ENCODE measurements around the gene SGTB. TPM values are rescaled to one million over a fixed set of nuclear protein-coding genes. Genes with fewer than 3 reads are reported as not detected.

SGTB gene
- total and polyA plus RNA-seq, 3 experiments from 2014 or later = 12.2 to 16.3 (median 14.9) TPM

DNA sequence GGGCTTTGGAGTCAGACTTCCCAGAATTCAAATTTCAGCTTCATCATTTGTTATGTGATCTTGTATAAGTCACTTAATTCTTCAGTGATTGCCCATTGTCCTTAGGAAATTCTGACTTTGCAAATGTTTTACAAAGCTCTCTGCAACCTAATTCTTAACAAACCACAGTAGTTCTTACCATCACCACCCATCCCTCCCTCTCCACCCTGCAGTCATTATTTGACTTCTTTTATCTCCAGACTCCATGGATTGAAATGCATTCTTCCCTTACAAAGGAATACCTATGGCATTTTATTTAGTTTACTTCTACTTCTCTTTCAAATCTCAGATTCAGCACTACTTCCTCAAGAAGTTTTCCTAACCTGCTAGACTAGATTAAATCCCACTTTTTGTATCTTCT lies 74.0 kb downstream of the SGTB start:
- no peak for DNase-seq
- no peak overlapping the region for H3K4me3 Mint-ChIP-seq
- peaks cover 0 to 53% (median 9%) of the 10 kb centered on the region in 3 donors for H3K36me3 Mint-ChIP-seq
- H3K4me1 Mint-ChIP-seq = peaks cover 0 to 1% (median 0%) of the 10 kb centered on the region in 3 donors
- Histone ChIP-seq H3K27ac (ENCODE audit: low read depth, low read length) (no peak overlapping the region), H3K27me3 (ENCODE audit: insufficient read depth, low read length, poor library complexity, severe bottlenecking) (no peaks in the 10 kb centered on the region), H3K4me3 (ENCODE audit: low read length) (no peak overlapping the region), H3K9me3 (ENCODE audit: low read length) (no peaks in the 10 kb centered on the region), H3K36me3 (ENCODE audit: insufficient read depth, low read length) (no peaks in the 10 kb centered on the region), H3K4me1 (ENCODE audit: insufficient read depth, low read length) (no peaks in the 10 kb centered on the region)
- no peaks in the 10 kb centered on the region for H3K27me3 Mint-ChIP-seq
- H3K27ac Mint-ChIP-seq = peak overlapping the region in 2 of 8 donors; percentile 13 to 47
- ChIA-PET CTCF (no interaction called here), POLR2A (interaction anchor here (0.5 kb wide), 1 partner anchor 335 kb away, joined by 6 read pairs; no protein-coding TSS in a partner anchor)
- no peaks in the 10 kb centered on the region for H3K9me3 Mint-ChIP-seq

- Histone ChIP-seq H3K36me3 (ENCODE audit: insufficient read depth, low read length) (no peaks in the 10 kb centered on the region), H3K27ac (ENCODE audit: low read depth, low read length) (no peak overlapping the region), H3K4me1 (ENCODE audit: insufficient read depth, low read length) (no peaks in the 10 kb centered on the region), H3K27me3 (ENCODE audit: insufficient read depth, low read length, poor library complexity, severe bottlenecking) (no peaks in the 10 kb centered on the region), H3K9me3 (ENCODE audit: low read length) (no peaks in the 10 kb centered on the region), H3K4me3 (ENCODE audit: low read length) (no peak overlapping the region)
- CTCF ChIA-PET = no interaction called here
- Mint-ChIP-seq H3K27ac (peak overlapping the region in 1 of 8 donors; percentile 46), H3K4me1 (peaks cover 0 to 1% (median 0%) of the 10 kb centered on the region in 3 donors), H3K9me3 (no peaks in the 10 kb centered on the region), H3K4me3 (no peak overlapping the region), H3K36me3 (peaks cover 0 to 52% (median 9%) of the 10 kb centered on the region in 3 donors), H3K27me3 (no peaks in the 10 kb centered on the region)
- POLR2A ChIA-PET = no interaction called here
- no peak for DNase-seq
These were observed 75.0 kb downstream of the SGTB start for GRCh38 chr5:65646938-65647337.

- CTCF ChIA-PET = interaction anchor here (1.1 kb wide), 1 partner anchor 8 kb away, joined by 3 read pairs; no protein-coding TSS in a partner anchor
- no peak overlapping the region for H3K27ac Mint-ChIP-seq
- POLR2A ChIA-PET = no interaction called here
These were observed 81.7 kb downstream of the SGTB start for GRCh38 chr5:65640240-65640639.

DNA sequence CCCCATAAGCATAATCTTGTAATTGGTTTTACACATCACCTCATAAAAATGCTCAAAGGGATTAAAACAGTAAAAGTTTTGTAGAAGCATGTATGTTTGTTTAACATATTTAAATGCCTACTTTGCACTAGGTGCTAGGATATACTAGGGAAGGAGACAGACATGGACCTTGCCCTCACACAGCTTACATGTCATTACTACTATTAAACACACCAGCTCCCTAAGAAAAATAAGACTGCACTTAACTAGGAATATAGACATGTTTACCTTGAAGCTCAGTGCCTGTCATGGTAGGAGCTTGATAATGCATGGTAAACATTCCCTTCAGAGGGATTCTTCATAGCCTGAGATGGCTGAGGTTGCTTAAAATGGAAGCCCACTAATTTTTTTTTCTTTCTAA lies 90.9 kb downstream of the SGTB start:
- H3K4me3 Mint-ChIP-seq = no peak overlapping the region
- no peaks in the 10 kb centered on the region for H3K27me3 ChIP-seq (ENCODE audit: insufficient read depth, low read length, poor library complexity, severe bottlenecking)
- H3K27ac Mint-ChIP-seq = peak overlapping the region in 1 of 8 donors; percentile 27
- no peaks in the 10 kb centered on the region for H3K9me3 Mint-ChIP-seq
- H3K4me3 ChIP-seq (ENCODE audit: low read length) = no peak overlapping the region
- peaks cover 5 to 31% (median 6%) of the 10 kb centered on the region in 3 donors for H3K36me3 Mint-ChIP-seq
- no peak for DNase-seq
- peaks cover 5% of the 10 kb centered on the region for H3K4me1 ChIP-seq (ENCODE audit: insufficient read depth, low read length)
- peaks cover 10% of the 10 kb centered on the region for H3K36me3 ChIP-seq (ENCODE audit: insufficient read depth, low read length)
- H3K4me1 Mint-ChIP-seq = peaks cover 17 to 31% (median 20%) of the 10 kb centered on the region in 3 donors
- no peaks in the 10 kb centered on the region for H3K9me3 ChIP-seq (ENCODE audit: low read length)
- CTCF ChIA-PET = interaction anchor here (1.4 kb wide), 1 partner anchor 10 kb away, joined by 3 read pairs; no protein-coding TSS in a partner anchor
- H3K27ac ChIP-seq (ENCODE audit: low read depth, low read length) = no peak overlapping the region
- POLR2A ChIA-PET = no interaction called here
- H3K27me3 Mint-ChIP-seq = no peaks in the 10 kb centered on the region

More at GRCh38 chr5:65640240-65640639, 81.7 kb downstream of the SGTB start:
- H3K4me1 ChIP-seq (ENCODE audit: insufficient read depth, low read length) = no peaks in the 10 kb centered on the region
- peaks cover 7 to 54% (median 14%) of the 10 kb centered on the region in 3 donors for H3K36me3 Mint-ChIP-seq
- peaks cover 0 to 5% (median 1%) of the 10 kb centered on the region in 3 donors for H3K4me1 Mint-ChIP-seq
- H3K4me3 Mint-ChIP-seq = no peak overlapping the region
- H3K4me3 ChIP-seq (ENCODE audit: low read length) = no peak overlapping the region
- no peaks in the 10 kb centered on the region for H3K27me3 Mint-ChIP-seq
- H3K36me3 ChIP-seq (ENCODE audit: insufficient read depth, low read length) = peaks cover 10% of the 10 kb centered on the region
- no peak overlapping the region for H3K27ac ChIP-seq (ENCODE audit: low read depth, low read length)
- H3K9me3 Mint-ChIP-seq = no peaks in the 10 kb centered on the region
- DNase-seq = no peak
- no peaks in the 10 kb centered on the region for H3K9me3 ChIP-seq (ENCODE audit: low read length)
- H3K27me3 ChIP-seq (ENCODE audit: insufficient read depth, low read length, poor library complexity, severe bottlenecking) = no peaks in the 10 kb centered on the region

DNA sequence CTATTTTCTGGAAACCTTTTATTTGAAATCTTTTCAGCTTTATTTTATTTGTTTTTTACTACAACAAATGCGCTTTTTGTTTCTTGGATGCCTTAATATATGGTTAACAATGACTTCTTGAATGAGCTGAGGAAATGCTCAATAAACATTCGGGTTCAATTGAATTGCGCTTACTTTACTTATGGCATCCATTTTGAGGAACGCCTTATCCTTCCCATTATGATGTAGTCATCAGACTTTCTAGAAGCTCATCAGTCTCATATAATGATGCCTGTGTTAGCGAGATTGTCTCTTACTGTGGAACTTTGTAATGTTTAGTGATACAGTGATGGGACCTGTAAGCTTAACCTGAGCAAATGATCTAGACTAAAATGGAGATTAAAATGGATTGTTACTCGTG lies 96.2 kb downstream of the SGTB start:
- ChIA-PET CTCF (no interaction called here), POLR2A (interaction anchor here (1.1 to 3.8 kb wide), 2 partner anchors 46 to 63 kb away, joined by 3 to 42 read pairs; partner anchors contain the start of genes CENPK and PPWD1)
- Histone ChIP-seq H3K4me3 (ENCODE audit: low read length) (peak overlapping the region; percentile 62), H3K27me3 (ENCODE audit: insufficient read depth, low read length, poor library complexity, severe bottlenecking) (no peaks in the 10 kb centered on the region), H3K36me3 (ENCODE audit: insufficient read depth, low read length) (peaks cover 7% of the 10 kb centered on the region), H3K4me1 (ENCODE audit: insufficient read depth, low read length) (peaks cover 31% of the 10 kb centered on the region), H3K9me3 (ENCODE audit: low read length) (no peaks in the 10 kb centered on the region), H3K27ac (ENCODE audit: low read depth, low read length) (peak overlapping the region; percentile 91)
- peaks cover 45 to 60% (median 51%) of the 10 kb centered on the region in 3 donors for H3K4me1 Mint-ChIP-seq
- no peaks in the 10 kb centered on the region for H3K9me3 Mint-ChIP-seq
- peaks cover 0 to 3% of the 10 kb centered on the region in 2 donors for H3K27me3 Mint-ChIP-seq
- H3K27ac Mint-ChIP-seq = peak overlapping the region in 7 of 8 donors; percentile 75 to 100 (median 97)
- DNase-seq = no peak
- H3K4me3 Mint-ChIP-seq = peak overlapping the region; percentile 71 to 100 (median 98)
- peaks cover 5 to 39% (median 6%) of the 10 kb centered on the region in 3 donors for H3K36me3 Mint-ChIP-seq

DNA sequence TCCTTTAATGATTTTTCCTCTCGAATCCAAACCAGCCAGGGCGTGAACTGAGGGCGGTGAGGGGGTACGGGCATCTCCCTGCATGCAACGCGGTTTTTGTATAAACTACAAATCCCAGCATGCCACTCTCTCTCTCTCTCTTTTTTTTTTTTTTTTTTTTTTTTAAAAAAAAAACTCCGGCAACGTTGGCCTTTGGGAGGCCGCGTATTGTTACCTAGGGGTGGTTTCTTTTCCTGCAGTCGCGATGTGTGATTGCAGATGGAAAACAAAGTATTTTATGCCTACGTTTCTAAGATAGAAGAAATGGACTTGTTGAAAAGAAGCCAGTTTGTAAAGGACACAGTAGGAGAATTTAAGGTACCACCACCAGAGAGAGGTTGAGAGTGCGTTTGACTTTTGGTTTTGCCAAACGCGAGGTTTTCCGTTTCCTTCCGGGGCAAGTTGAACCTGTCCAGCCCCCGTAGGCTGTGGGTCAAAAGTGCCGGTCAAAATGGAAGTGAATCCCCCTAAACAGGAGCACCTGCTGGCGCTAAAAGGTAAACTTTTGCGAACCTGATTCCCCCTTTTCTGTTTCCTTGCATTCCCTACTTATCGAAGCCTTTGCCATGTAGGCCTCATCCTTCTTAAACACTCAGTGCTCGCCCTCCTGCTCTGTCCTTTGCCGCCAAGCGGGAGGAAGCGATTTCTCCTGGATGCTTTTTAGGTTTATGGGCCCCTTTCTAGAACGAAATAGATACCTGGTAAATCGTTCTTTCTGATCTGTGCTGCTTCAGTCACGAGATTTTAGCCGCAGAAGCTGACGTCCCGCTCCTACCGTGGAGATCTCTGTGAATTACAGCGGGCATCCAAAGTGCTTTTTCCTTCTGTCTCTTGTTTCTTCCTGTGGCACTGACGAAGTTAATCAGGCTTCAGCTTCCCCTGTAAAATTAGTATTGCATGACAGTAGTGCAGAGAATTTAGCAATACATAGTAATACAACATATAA lies 97.0 kb downstream of the SGTB start, which contains the start of the genes SHLD3 and TRAPPC13:
Gene SHLD3, plus strand, starts transcription at position 457 of the 985 bp plus-strand sequence. CDS start 4,561 bp downstream, outside the sequence.
Gene TRAPPC13, plus strand, starts transcription at position 457 of the 985 bp plus-strand sequence. Its CDS starts 34 bp downstream, at position 491.
- Mint-ChIP-seq H3K4me3 (peak within 1 kb of the TSS; percentile 97 to 100 (median 99)), H3K27me3 (peaks cover 0 to 3% of the 10 kb centered on the region in 2 donors), H3K9me3 (no peaks in the 10 kb centered on the region), H3K4me1 (peaks cover 46 to 66% (median 57%) of the 10 kb centered on the region in 3 donors), H3K36me3 (peaks cover 4 to 34% (median 7%) of the 10 kb centered on the region in 3 donors), H3K27ac (peak within 1 kb of the TSS; percentile 97 to 100 (median 99))
- no peaks in the 10 kb centered on the region for H3K9me3 ChIP-seq (ENCODE audit: low read length)
- peak within 1 kb of the TSS; percentile 62 for H3K4me3 ChIP-seq (ENCODE audit: low read length)
- peak within 1 kb of the TSS; percentile 91 for H3K27ac ChIP-seq (ENCODE audit: low read depth, low read length)
- CTCF ChIA-PET = no interaction called here
- peaks cover 31% of the 10 kb centered on the region for H3K4me1 ChIP-seq (ENCODE audit: insufficient read depth, low read length)
- peaks cover 6% of the 10 kb centered on the region for H3K36me3 ChIP-seq (ENCODE audit: insufficient read depth, low read length)
- H3K27me3 ChIP-seq (ENCODE audit: insufficient read depth, low read length, poor library complexity, severe bottlenecking) = no peaks in the 10 kb centered on the region
- DNase-seq = peak; percentile 77 to 93 (median 90)
- POLR2A ChIA-PET = interaction anchor here (0.9 to 3.8 kb wide), 3 partner anchors 47 to 97 kb away, joined by 3 to 42 read pairs (median 3); partner anchors contain the start of genes CENPK, NLN, PPWD1 and SGTB

DNA sequence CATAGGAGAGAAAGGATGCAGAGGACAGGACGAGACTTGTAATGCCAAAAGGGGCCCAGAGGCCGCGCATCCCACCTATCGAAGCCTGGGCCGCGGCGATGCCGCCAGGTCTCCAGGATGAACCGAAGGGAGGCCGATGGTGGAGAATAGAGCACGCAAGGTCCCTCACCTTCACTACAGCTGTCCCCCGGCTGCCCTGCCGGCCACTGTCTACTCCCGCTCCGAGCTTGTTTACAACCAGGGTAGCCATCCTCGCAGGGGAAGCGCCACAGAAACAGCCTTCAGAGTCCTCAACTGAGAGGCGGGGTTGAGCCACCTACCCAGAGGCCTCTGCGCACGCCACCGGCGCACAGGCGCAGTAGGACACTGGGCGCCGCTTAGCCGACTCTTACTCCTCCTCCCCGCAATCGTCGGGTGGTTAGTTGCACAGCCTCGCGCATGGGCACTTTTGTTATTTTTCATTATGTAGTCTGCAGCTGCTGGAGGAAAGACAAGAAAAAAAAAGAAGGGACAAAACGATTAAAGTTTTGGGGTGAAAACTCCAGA lies 97.8 kb downstream of the SGTB start, which contains the start of gene TRIM23:
Gene TRIM23, minus strand, starts transcription at position 309 of the 546 bp plus-strand sequence. Its CDS starts 59 bp downstream, at position 250.
- peak within 1 kb of the TSS; percentile 97 to 100 (median 99) for H3K27ac Mint-ChIP-seq
- POLR2A ChIA-PET = interaction anchor here (0.6 to 3.8 kb wide), 3 partner anchors 61 to 378 kb away, joined by 3 to 42 read pairs (median 3); partner anchors contain the start of genes CENPK, NLN, PPWD1 and SGTB
- peaks cover 46 to 64% (median 55%) of the 10 kb centered on the region in 3 donors for H3K4me1 Mint-ChIP-seq
- H3K27me3 Mint-ChIP-seq = peaks cover 0 to 3% of the 10 kb centered on the region in 2 donors
- CTCF ChIA-PET = interaction anchor here (0.8 kb wide), 1 partner anchor 302 kb away, joined by 3 read pairs; the partner anchor contains the start of gene ERBIN
- Histone ChIP-seq H3K4me3 (ENCODE audit: low read length) (peak within 1 kb of the TSS; percentile 62), H3K27me3 (ENCODE audit: insufficient read depth, low read length, poor library complexity, severe bottlenecking) (no peaks in the 10 kb centered on the region), H3K9me3 (ENCODE audit: low read length) (no peaks in the 10 kb centered on the region), H3K27ac (ENCODE audit: low read depth, low read length) (peak within 1 kb of the TSS; percentile 91), H3K36me3 (ENCODE audit: insufficient read depth, low read length) (no peaks in the 10 kb centered on the region), H3K4me1 (ENCODE audit: insufficient read depth, low read length) (peaks cover 36% of the 10 kb centered on the region)
- peak; percentile 89 to 94 (median 93) for DNase-seq
- H3K9me3 Mint-ChIP-seq = no peaks in the 10 kb centered on the region
- peaks cover 0 to 30% (median 2%) of the 10 kb centered on the region in 3 donors for H3K36me3 Mint-ChIP-seq
- peak within 1 kb of the TSS; percentile 97 to 100 (median 99) for H3K4me3 Mint-ChIP-seq

Data from CD8-positive, alpha-beta memory T cell (primary cell).